HepG2 (cell line): ENCODE data around the gene MYO19. TPM values are rescaled to one million over a fixed set of nuclear protein-coding genes. Genes with fewer than 3 reads are reported as not detected.

Experiments
- CC2D1A ChIP-seq: sonication (generic); formaldehyde crosslinking; IDR thresholded peaks from 2 replicates; pipeline ENCODE4 v1.8.1; 2023; ENCODE audit warnings: mild to moderate bottlenecking, missing genetic modification reagents
- CHD4 ChIP-seq: fragments of 200-600 bp; sonication (generic); IDR thresholded peaks from 2 replicates; pipeline ENCODE4 v1.7.0; 2017; ENCODE audit warnings: mild to moderate bottlenecking, low read length, borderline replicate concordance
- ELF3 ChIP-seq: IDR thresholded peaks from 2 replicates; pipeline ENCODE4 v1.6.1; 2016; ENCODE audit warnings: missing genetic modification reagents, missing compliant biosample characterization
- ERF ChIP-seq: IDR thresholded peaks from 2 replicates; pipeline ENCODE4 v1.6.1; 2018; ENCODE audit warnings: missing biosample characterization, missing genetic modification reagents
- HMGXB3 ChIP-seq: sonication (generic); formaldehyde crosslinking; IDR thresholded peaks from 2 replicates; pipeline ENCODE4 v1.4.0; 2020; ENCODE audit warnings: missing genetic modification reagents, borderline replicate concordance
- HNRNPL ChIP-seq: fragments of 200-400 bp; formaldehyde crosslinking; IDR thresholded peaks from 2 replicates; pipeline ENCODE4 v1.6.1; 2017; ENCODE audit warnings: mild to moderate bottlenecking, low read depth, low read length
- HOXA5 ChIP-seq: sonication (generic); formaldehyde crosslinking; IDR thresholded peaks from 2 replicates; pipeline ENCODE4 v1.4.0; 2020; ENCODE audit warnings: missing genetic modification reagents
- JUND ChIP-seq: sonication (generic); formaldehyde crosslinking; IDR thresholded peaks from 2 replicates; pipeline ENCODE4 v1.8.0; 2022; ENCODE audit warnings: mild to moderate bottlenecking, missing genetic modification reagents
- KDM1A ChIP-seq: IDR thresholded peaks from 2 replicates; pipeline ENCODE4 v1.6.1; 2016; ENCODE audit warnings: missing compliant biosample characterization
- KLF15 ChIP-seq: sonication (generic); formaldehyde crosslinking; IDR thresholded peaks from 2 replicates; pipeline ENCODE4 v1.8.1; 2023; ENCODE audit warnings: borderline replicate concordance, mild to moderate bottlenecking, inconsistent platforms, missing genetic modification reagents, mixed read lengths
- NCOA2 ChIP-seq: sonication (generic); formaldehyde crosslinking; IDR thresholded peaks from 2 replicates; pipeline ENCODE4 v1.8.0; 2022; ENCODE audit warnings: inconsistent platforms
- NFYC ChIP-seq: IDR thresholded peaks from 2 replicates; pipeline ENCODE4 v1.6.1; 2016; ENCODE audit warnings: missing genetic modification reagents, missing compliant biosample characterization
- SIN3A ChIP-seq: IDR thresholded peaks from 2 replicates; pipeline ENCODE4 v1.6.1; 2011; ENCODE audit warnings: low read depth, mild to moderate bottlenecking, control low read depth, low read length, borderline replicate concordance
- SKI ChIP-seq: fragments of 450-650 bp; IDR thresholded peaks from one replicate; pipeline ENCODE4 v1.6.1; 2018; ENCODE audit warnings: mild to moderate bottlenecking; ENCODE audit not compliant: partially characterized antibody
- TP53 ChIP-seq: sonication (generic); formaldehyde crosslinking; conservative IDR thresholded peaks from 2 replicates; pipeline ENCODE4 v1.4.0; 2020; ENCODE audit warnings: missing genetic modification reagents
- YY1 ChIP-seq: IDR thresholded peaks from 2 replicates; pipeline ENCODE4 v1.6.1; 2011; ENCODE audit warnings: low read length, low read depth, moderate library complexity, mild to moderate bottlenecking; ENCODE audit not compliant: insufficient read depth, insufficient replicate concordance
- ZFP41 ChIP-seq: sonication (generic); formaldehyde crosslinking; IDR thresholded peaks from 2 replicates; pipeline ENCODE4 v1.4.0; 2020; ENCODE audit warnings: mild to moderate bottlenecking, missing genetic modification reagents, borderline replicate concordance
- ZKSCAN1 ChIP-seq: fragments of 150-350 bp; IDR thresholded peaks from 2 replicates; pipeline ENCODE4 v1.6.1; 2014; ENCODE audit warnings: low read length
- ZNF335 ChIP-seq: sonication (generic); formaldehyde crosslinking; IDR thresholded peaks from 2 replicates; pipeline ENCODE4 v1.4.0; 2020; ENCODE audit warnings: missing genetic modification reagents
- ZNF761 ChIP-seq: sonication (generic); formaldehyde crosslinking; conservative IDR thresholded peaks from 2 replicates; pipeline ENCODE4 v1.4.0; 2020; ENCODE audit warnings: mild to moderate bottlenecking, missing genetic modification reagents
- ZNF780A ChIP-seq: sonication (generic); formaldehyde crosslinking; IDR thresholded peaks from 2 replicates; pipeline ENCODE4 v1.8.0; 2022; ENCODE audit warnings: mild to moderate bottlenecking, missing genetic modification reagents, moderate library complexity
- polyA plus RNA-seq, 8 experiments: library from polyadenylated mRNA; depleted of rRNA in 3 of 8; stranded (reverse) in 7 of 8; unstranded in 1 of 8; fragments of >200 nt; fragmentation: Illumina TruSeq in 4 of 8; extraction: Trizol in 4 of 8; gene quantifications; 2 replicates each; pipeline versions ENCODE4 v1.2.1 to v1.2.3, GENCODE V29; 2011 to 2016; ENCODE audit warnings: low read depth in 4 of 8, missing spikeins in 1 of 8, mixed read lengths in 1 of 8; ENCODE audit not compliant: insufficient read depth in 1 of 8
- total RNA-seq, 5 experiments: library from RNA; depleted of rRNA; stranded (reverse); fragments of >200 nt; fragmentation: Illumina TruSeq; extraction: Trizol; gene quantifications; 2 replicates each; pipeline ENCODE4 v1.2.3, GENCODE V29; 2016; ENCODE audit warnings: low read depth in 1 of 5
- TF ChIP-seq, protein P1 (sequence below): sonication (generic); formaldehyde crosslinking; IDR thresholded peaks from 2 replicates; pipeline ENCODE4 v1.4.0; 2020; ENCODE audit warnings: low read depth, missing genetic modification reagents

MYO19 gene
- total and polyA plus RNA-seq, 2 of the 13 experiments (the other 11 are each of a cell fraction or from before 2014, with no cell fraction given) = 75.7 to 82.3 TPM

DNA sequence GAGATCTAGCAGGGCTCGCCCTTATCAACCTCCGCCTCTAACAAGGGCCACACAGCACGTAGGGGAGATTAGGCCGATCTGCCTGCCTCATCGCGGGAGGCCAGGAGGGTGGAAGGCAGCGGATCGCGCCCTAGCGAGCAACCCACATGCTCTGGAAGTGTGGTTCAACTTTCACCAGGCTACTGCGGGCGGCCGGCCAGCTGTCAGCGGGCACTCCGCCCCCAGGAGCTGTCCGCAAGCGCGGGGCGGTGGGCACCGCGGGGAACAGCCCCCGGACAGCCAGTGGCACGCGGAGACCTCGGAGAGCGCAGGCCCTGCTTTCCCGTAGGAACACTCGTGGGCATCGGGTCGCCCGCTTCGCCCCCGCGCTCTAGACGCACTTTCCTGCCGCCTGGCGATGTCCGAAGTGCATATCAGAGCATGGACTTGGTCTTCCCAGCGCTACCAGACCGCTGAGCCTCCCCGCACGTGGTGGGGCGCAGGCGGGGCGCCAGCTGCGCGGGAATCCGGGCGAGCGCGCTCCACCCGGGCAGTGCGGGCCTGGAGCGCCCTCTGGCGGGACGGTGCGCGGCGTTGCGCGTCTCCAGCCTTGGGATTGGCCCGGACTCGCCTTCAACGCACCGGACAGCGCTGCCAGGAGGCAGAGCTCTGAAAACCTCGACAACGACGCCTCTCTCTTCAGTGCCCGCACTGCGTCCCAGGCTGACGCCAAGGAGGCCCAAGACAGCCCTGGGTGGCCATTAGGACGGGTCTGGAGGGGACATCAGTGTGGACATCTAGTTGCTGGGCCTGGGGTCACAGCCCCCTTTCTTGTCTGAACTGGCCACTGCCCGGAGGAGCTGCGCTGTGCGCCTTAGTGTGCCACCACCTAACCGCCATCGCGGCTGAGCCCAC, 51.8 kb downstream of the MYO19 start (continued):
- TF ChIP-seq CHD4 (no peak), SKI (no peak), HOXA5 (CRISPR knock-in tag) (peak; percentile 24; the same call in 1 of the 2 replicates), ZFP41 (CRISPR knock-in tag) (peak; percentile 84; the same call in 1 of the 2 replicates), KLF15 (CRISPR knock-in tag) (peak; percentile 94; the same call in 1 of the 2 replicates), SIN3A (no peak), ZNF761 (CRISPR knock-in tag) (peak; percentile 92; the same call in 1 of the 2 replicates), ZKSCAN1 (no peak), NFYC (CRISPR knock-in tag) (peak; percentile 66), KDM1A (CRISPR knock-in tag) (no peak), ZNF335 (CRISPR knock-in tag) (no peak), ELF3 (peak; percentile 59; the same call in 1 of the 2 replicates), NCOA2 (CRISPR knock-in tag) (peak; percentile 35; the same call in 1 of the 2 replicates), JUND (CRISPR knock-in tag) (0 out of 2 replicates have a peak, but pooled peaks have one; percentile 49), HMGXB3 (no peak), ZNF780A (CRISPR knock-in tag) (no peak), ERF (CRISPR knock-in tag) (peak; percentile 82), YY1 (peak; percentile 62), HNRNPL (0 out of 2 replicates have a peak, but pooled peaks have one; percentile 39), TP53 (CRISPR knock-in tag) (no peak), CC2D1A (CRISPR knock-in tag) (no peak)
- TF ChIP-seq, protein P1, sequence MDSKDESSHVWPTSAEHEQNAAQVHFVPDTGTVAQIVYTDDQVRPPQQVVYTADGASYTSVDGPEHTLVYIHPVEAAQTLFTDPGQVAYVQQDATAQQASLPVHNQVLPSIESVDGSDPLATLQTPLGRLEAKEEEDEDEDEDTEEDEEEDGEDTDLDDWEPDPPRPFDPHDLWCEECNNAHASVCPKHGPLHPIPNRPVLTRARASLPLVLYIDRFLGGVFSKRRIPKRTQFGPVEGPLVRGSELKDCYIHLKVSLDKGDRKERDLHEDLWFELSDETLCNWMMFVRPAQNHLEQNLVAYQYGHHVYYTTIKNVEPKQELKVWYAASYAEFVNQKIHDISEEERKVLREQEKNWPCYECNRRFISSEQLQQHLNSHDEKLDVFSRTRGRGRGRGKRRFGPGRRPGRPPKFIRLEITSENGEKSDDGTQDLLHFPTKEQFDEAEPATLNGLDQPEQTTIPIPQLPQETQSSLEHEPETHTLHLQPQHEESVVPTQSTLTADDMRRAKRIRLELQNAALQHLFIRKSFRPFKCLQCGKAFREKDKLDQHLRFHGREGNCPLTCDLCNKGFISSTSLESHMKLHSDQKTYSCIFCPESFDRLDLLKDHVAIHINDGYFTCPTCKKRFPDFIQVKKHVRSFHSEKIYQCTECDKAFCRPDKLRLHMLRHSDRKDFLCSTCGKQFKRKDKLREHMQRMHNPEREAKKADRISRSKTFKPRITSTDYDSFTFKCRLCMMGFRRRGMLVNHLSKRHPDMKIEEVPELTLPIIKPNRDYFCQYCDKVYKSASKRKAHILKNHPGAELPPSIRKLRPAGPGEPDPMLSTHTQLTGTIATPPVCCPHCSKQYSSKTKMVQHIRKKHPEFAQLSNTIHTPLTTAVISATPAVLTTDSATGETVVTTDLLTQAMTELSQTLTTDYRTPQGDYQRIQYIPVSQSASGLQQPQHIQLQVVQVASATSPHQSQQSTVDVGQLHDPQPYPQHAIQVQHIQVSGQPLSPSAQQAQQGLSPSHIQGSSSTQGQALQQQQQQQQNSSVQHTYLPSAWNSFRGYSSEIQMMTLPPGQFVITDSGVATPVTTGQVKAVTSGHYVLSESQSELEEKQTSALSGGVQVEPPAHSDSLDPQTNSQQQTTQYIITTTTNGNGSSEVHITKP (CRISPR knock-in tag) = no peak
